Subcutaneous adipose tissue (tissue), 4 donors: ENCODE data around the gene FGF12. TPM values are rescaled to one million over a fixed set of nuclear protein-coding genes. Genes with fewer than 3 reads are reported as not detected.

ENCODE experiments used
- total RNA-seq, 4 donors: library from RNA; depleted of rRNA; stranded (reverse); fragments of >200 nt; gene quantifications; one replicate each; pipeline ENCODE4 v1.1.0, GENCODE V29; 2016
- TF ChIP-seq, protein P1 (sequence below): fragments of 450-650 bp; IDR thresholded peaks from one replicate; pipeline ENCODE4 v1.5.1; 2016; ENCODE audit warnings: low read depth, mild to moderate bottlenecking, control low read depth, antibody characterized with exemption, moderate library complexity

The FGF12 gene
- total RNA-seq, 4 donors from 2014 or later: 1.1 to 12.1 (median 4.5) TPM

DNA sequence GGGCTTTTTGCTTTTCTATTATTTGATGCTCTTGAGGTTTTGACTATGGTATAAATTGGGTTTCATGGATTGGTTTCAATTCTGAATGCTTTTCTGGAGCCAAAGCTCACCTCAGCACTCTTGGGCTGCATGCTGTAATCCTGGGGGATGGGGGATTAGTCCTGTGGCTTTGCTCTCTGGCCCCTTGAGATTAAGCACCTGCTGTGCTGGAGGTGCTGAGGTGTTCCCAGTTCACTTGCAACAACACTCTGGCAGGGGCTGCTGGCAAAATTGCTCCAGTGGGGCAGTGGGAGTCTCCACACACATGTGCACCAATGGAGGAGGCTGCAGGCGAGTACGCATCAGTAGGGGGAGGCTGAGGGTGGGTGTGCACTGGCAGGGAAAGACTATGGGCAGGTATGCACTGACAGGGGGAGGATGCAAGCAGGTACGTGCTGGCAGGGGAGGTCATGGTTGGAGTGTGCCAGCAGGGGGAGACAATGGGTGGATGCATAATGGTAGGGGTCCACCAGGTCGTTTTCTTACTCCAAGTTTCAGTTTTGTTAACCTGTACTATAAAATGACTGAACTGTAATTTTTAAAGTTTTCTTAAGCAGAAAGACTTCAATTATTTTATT is 489.2 kb downstream of the FGF12 start:
- TF ChIP-seq, protein P1, sequence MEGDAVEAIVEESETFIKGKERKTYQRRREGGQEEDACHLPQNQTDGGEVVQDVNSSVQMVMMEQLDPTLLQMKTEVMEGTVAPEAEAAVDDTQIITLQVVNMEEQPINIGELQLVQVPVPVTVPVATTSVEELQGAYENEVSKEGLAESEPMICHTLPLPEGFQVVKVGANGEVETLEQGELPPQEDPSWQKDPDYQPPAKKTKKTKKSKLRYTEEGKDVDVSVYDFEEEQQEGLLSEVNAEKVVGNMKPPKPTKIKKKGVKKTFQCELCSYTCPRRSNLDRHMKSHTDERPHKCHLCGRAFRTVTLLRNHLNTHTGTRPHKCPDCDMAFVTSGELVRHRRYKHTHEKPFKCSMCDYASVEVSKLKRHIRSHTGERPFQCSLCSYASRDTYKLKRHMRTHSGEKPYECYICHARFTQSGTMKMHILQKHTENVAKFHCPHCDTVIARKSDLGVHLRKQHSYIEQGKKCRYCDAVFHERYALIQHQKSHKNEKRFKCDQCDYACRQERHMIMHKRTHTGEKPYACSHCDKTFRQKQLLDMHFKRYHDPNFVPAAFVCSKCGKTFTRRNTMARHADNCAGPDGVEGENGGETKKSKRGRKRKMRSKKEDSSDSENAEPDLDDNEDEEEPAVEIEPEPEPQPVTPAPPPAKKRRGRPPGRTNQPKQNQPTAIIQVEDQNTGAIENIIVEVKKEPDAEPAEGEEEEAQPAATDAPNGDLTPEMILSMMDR: no peak

DNA sequence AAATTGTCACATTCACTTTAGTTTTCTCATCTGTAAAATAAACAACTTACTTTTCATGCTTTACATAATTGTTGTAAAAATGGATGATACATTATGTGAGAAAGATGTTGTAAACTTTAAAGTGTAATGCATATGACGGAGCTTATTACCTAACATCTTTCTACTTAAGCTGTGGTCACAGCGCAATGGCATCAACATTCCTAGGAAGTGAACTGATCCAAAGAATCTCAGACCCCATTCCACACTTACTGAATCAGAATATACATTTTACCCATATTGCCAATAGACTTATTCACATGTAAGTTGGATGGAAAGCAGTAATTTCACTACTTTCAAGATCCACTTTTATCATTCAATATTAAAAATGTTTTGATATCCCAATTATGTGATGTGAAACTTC is 497.5 kb downstream of the FGF12 start:
- TF ChIP-seq, protein P1: no peak

DNA sequence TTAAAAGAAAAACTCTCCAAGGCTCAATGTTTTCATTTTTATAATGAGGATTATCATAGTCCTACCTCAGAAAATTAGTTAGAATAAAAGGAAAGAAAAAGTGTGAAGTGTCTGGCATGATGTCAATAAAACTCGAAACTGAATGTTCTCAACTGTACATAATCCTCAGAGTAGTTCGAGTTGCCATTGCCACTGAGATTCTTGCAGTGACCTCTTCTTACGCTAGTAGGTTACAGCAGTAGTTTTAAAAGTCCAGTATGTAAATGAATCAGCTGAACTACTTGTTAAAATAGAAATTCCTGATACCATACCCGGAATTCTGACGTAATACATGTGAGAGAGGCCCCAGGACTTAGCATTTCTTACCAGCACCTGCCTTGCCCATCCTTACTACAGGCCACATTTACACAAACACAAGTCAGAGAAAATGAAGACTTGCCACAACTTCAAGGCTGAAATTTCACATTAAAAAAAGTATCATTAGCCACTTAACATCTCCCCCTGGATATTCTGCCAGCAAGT is 502.6 kb downstream of the FGF12 start:
- TF ChIP-seq, protein P1: no peak

DNA sequence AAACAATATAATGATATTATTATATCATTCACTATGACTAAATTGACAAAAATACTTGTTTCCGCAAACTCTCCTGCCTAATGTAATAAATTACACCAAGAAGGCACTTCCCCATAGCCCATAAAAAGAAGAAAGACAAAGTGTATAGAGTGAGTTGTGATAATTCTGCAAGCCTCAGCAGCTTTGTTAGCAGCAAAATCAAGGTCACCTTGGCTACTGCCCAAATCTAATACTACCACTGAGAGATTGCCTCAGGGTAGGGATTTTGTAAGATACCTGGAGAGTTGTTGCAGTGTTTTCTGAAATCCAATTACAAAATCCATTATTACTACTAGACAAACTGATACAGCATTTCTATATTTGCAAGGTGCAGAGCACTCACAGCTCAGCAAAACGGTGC is 503.5 kb downstream of the FGF12 start:
- TF ChIP-seq, protein P1: no peak

DNA sequence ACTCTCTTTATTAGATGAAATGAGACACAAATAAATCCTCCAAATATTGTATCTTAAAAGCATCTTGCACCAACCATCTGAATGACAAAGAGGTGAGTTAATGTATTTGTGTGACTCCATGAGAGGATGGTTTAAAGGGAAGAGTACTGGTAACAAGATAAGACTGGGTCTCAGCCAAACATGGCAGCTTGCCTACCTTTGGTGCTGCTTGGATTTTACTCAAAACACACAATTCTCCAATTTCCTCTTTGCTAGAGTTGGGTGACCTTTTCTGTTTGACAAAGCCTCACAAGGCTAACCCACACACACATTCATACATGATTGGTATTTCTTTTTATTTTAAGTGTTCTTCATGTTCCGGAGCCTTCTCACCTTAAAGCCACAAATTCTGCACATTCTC is 506.4 kb downstream of the FGF12 start:
- TF ChIP-seq, protein P1: no peak

DNA sequence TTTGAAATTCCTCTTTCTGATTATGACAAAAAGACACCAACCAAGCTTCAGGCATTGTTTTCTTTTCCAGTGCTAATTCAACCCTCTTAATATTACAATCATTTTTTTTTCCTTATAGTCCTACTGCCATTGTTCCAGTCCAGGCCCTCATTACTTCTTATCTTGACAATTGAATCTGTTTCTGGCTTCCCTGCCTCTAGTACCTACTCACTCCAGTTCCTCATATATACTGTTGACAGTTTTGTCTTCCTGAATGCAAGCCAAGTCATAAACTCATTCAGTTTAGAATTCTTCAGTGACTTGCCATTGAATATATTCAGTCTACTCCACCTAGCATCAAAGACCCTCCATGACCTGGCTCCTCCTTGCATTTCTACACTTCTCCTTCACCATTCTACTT is 507.4 kb downstream of the FGF12 start:
- TF ChIP-seq, protein P1: no peak

DNA sequence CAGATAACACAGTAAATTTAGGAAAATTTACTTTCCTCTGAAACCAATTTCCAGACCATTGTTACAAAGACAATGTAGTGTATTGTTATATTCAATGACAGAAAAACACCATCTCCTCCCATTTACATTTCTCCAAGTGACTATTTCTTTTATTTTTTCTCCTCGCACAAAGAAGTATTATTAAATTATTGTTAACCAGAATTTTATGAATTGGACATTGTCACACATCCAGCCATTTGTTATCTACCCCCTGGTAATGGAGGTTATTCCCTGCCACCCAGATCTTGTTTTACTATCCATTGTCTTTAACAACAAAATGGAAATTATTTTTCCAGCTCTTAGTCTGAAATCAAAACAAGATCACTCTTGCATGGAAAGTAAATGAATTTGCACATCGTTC is 511.3 kb downstream of the FGF12 start:
- TF ChIP-seq, protein P1: no peak
